K562 (cell line): ENCODE results near the gene NT5C1A. TPM values are rescaled to one million over a fixed set of nuclear protein-coding genes. Genes with fewer than 3 reads are reported as not detected.
A peak's percentile ranks its signal among the peaks of the same experiment; 100 is the strongest.

Experiments used
- ATF3 ChIP-seq, 2 experiments: fragments of 450-650 bp in 1 of 2; sonication (generic) in 1 of 2; formaldehyde crosslinking in 1 of 2; IDR thresholded peaks in 1 of 2; conservative IDR thresholded peaks in 1 of 2; 2 replicates each; pipeline versions ENCODE4 v1.6.1 to v1.8.1; 2016 to 2023; ENCODE audit warnings: mild to moderate bottlenecking in 2 of 2, moderate library complexity in 2 of 2, inconsistent platforms in 1 of 2, missing genetic modification reagents in 1 of 2
- CBFB ChIP-seq: sonication (generic); formaldehyde crosslinking; IDR thresholded peaks from 2 replicates; pipeline ENCODE4 v1.4.0; 2020; ENCODE audit warnings: mild to moderate bottlenecking, missing genetic modification reagents
- ESRRA ChIP-seq: fragments of 450-650 bp; IDR thresholded peaks from 2 replicates; pipeline ENCODE4 v1.6.1; 2014; ENCODE audit warnings: low read depth, mild to moderate bottlenecking, moderate library complexity, borderline replicate concordance
- FOXJ3 ChIP-seq: sonication (generic); formaldehyde crosslinking; IDR thresholded peaks from 2 replicates; pipeline ENCODE4 v1.4.0; 2020; ENCODE audit warnings: mild to moderate bottlenecking, missing genetic modification reagents
- HES1 ChIP-seq: fragments of 450-650 bp; IDR thresholded peaks from 2 replicates; pipeline ENCODE4 v1.6.1; 2016; ENCODE audit warnings: low read depth, mild to moderate bottlenecking, moderate library complexity
- JUN ChIP-seq, 2 experiments: sonication (generic) in 1 of 2; formaldehyde crosslinking in 1 of 2; IDR thresholded peaks; 2 replicates each; pipeline versions ENCODE4 v1.6.1 to v1.8.0; 2012 to 2022; ENCODE audit warnings: borderline replicate concordance in 2 of 2, mild to moderate bottlenecking in 2 of 2, improper control_type of control experiment in 1 of 2, low read depth in 1 of 2, low read length in 1 of 2, missing genetic modification reagents in 1 of 2
- MAZ ChIP-seq, 2 experiments: fragments of 450-650 bp in 1 of 2; sonication (generic) in 1 of 2; formaldehyde crosslinking; IDR thresholded peaks in 1 of 2; conservative IDR thresholded peaks in 1 of 2; 2 replicates each; pipeline versions ENCODE4 v1.4.0 to v1.5.0; 2020; ENCODE audit warnings: mild to moderate bottlenecking in 1 of 2, missing genetic modification reagents in 1 of 2
- NFRKB ChIP-seq: fragments of 450-650 bp; IDR thresholded peaks from 2 replicates; pipeline ENCODE4 v1.6.1; 2016; ENCODE audit warnings: low read depth
- POLR2H ChIP-seq: IDR thresholded peaks from 2 replicates; pipeline ENCODE4 v1.6.1; 2016; ENCODE audit warnings: missing genetic modification characterization, low read depth, mild to moderate bottlenecking, control low read depth, missing compliant biosample characterization, moderate library complexity
- PRMT5 ChIP-seq: sonication (generic); formaldehyde crosslinking; IDR thresholded peaks from 2 replicates; pipeline ENCODE4 v1.5.0; 2020; ENCODE audit warnings: missing genetic modification reagents
- RBFOX2 ChIP-seq: fragments of 200-400 bp; formaldehyde crosslinking; IDR thresholded peaks from 2 replicates; pipeline ENCODE4 v1.6.1; 2017; ENCODE audit warnings: low read depth, mild to moderate bottlenecking, low read length, moderate library complexity
- RBM34 ChIP-seq: fragments of 200-400 bp; formaldehyde crosslinking; IDR thresholded peaks from 2 replicates; pipeline ENCODE4 v1.6.1; 2018; ENCODE audit warnings: low read length, borderline replicate concordance; ENCODE audit not compliant: insufficient read depth
- RFX1 ChIP-seq: fragments of 450-650 bp; IDR thresholded peaks from 2 replicates; pipeline ENCODE4 v1.6.1; 2016; ENCODE audit warnings: mild to moderate bottlenecking, moderate library complexity
- SAP30 ChIP-seq: fragments of 200-600 bp; sonication (generic); IDR thresholded peaks from 2 replicates; pipeline ENCODE4 v1.6.1; 2012; ENCODE audit warnings: borderline replicate concordance, low read depth, mild to moderate bottlenecking, moderate library complexity, low read length, control low read depth, inconsistent platforms; ENCODE audit not compliant: insufficient read depth, poor library complexity, severe bottlenecking
- SNIP1 ChIP-seq: fragments of 450-650 bp; IDR thresholded peaks from 2 replicates; pipeline ENCODE4 v1.7.1; 2017; ENCODE audit warnings: low read depth, mild to moderate bottlenecking
- ZNF24 ChIP-seq: fragments of 450-650 bp; IDR thresholded peaks from 2 replicates; pipeline ENCODE4 v1.6.1; 2016
- ZNF354B ChIP-seq: fragments of 250-450 bp; sonication (Bioruptor Pico); IDR thresholded peaks from 2 replicates; pipeline ENCODE4 v1.4.0; 2020
- polyA plus RNA-seq, 8 experiments: library from polyadenylated mRNA; depleted of rRNA in 4 of 8; stranded (reverse) in 5 of 8; unstranded in 3 of 8; fragments of >200 nt; fragmentation: Nextera tagmentation in 2 of 8; fragmentation: Illumina TruSeq in 1 of 8; extraction: Ambion mirVana in 2 of 8; extraction: Trizol in 1 of 8; gene quantifications; 2 replicates each; pipeline versions ENCODE4 v1.2.1 to v1.2.3, GENCODE V29; 2011 to 2014; ENCODE audit warnings: inconsistent platforms in 1 of 8, missing spikeins in 1 of 8
- total RNA-seq, 7 experiments: library from RNA; depleted of rRNA in 6 of 7; stranded (reverse); fragments of >200 nt in 6 of 7; fragmentation: Illumina TruSeq in 2 of 7; extraction: Trizol in 2 of 7; gene quantifications; 2 replicates each; pipeline versions ENCODE4 v1.2.1 to v1.2.3, GENCODE V29; 2011 to 2021; ENCODE audit warnings: low replicate concordance in 1 of 7
- TF ChIP-seq, protein P1 (sequence below): fragments of 250-450 bp; sonication (Bioruptor Pico); IDR thresholded peaks from 2 replicates; pipeline ENCODE4 v1.8.0; 2021; ENCODE audit warnings: mild to moderate bottlenecking, moderate library complexity
- TF ChIP-seq, protein P2 (sequence below), 3 experiments: IDR thresholded peaks in 2 of 3; conservative IDR thresholded peaks in 1 of 3; 2 replicates each; pipeline ENCODE4 v1.5.1; 2011 to 2012; ENCODE audit warnings: low read length in 3 of 3, mild to moderate bottlenecking in 3 of 3, control low read depth in 2 of 3, improper control_type of control experiment in 1 of 3, inconsistent platforms in 1 of 3, low read depth in 1 of 3, mixed read lengths in 1 of 3, moderate library complexity in 1 of 3; ENCODE audit not compliant: insufficient read depth in 2 of 3

Gene NT5C1A
- total and polyA plus RNA-seq, 9 of the 15 experiments (the other 6 are each of a cell fraction or from before 2014, with no cell fraction given) = not detected

DNA sequence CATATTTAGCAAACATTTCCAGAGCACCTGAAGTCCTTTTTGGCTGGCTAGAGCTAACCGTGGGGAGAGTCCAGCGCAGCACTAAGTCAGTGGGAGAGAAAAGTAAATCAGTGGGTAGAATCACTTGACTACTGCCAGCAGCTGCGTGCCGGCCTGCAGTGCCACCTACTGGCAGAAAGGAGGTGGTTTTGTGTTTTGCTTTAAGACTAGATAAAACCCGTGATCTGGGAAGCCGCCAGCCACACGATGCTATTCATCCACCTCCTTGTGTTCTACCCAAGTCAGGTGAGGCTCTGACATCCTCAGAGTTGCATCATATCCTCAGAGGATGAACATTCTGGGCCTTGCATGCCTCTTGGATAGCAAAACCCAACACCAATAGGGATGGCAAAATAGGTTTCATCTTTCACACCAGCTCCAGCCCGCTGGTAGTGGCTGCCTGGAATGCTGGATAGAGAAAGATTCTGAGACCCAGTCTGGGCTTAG lies 18.3 kb downstream of the NT5C1A start (continued):
- TF ChIP-seq, protein P1, sequence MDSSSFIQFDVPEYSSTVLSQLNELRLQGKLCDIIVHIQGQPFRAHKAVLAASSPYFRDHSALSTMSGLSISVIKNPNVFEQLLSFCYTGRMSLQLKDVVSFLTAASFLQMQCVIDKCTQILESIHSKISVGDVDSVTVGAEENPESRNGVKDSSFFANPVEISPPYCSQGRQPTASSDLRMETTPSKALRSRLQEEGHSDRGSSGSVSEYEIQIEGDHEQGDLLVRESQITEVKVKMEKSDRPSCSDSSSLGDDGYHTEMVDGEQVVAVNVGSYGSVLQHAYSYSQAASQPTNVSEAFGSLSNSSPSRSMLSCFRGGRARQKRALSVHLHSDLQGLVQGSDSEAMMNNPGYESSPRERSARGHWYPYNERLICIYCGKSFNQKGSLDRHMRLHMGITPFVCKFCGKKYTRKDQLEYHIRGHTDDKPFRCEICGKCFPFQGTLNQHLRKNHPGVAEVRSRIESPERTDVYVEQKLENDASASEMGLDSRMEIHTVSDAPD (CRISPR knock-in tag) = no peak
- no peak for TF ChIP-seq FOXJ3 (CRISPR knock-in tag)
- no peak for TF ChIP-seq PRMT5 (CRISPR knock-in tag)
- no peak for TF ChIP-seq NFRKB
- TF ChIP-seq MAZ (CRISPR knock-in tag; conservative IDR thresholded peaks at IDR 0.05 in 1 of 2, IDR thresholded peaks at IDR 0.05 in 1 of 2) = 0 out of 4 replicates have a peak, but pooled peaks of 1 of the 2 experiments have one; percentile 38
- no peak for TF ChIP-seq SNIP1
- TF ChIP-seq JUN (IDR thresholded peaks at IDR 0.05; ENCODE audit: borderline replicate concordance, low read depth, low read length) = 0 out of 2 replicates have a peak, but pooled peaks have one; percentile 39
- no peak for TF ChIP-seq JUN (CRISPR knock-in tag; IDR thresholded peaks at IDR 0.05; ENCODE audit: borderline replicate concordance)
- no peak for TF ChIP-seq HES1
- TF ChIP-seq RBFOX2 = no peak
- no peak for TF ChIP-seq SAP30
- TF ChIP-seq, protein P2, sequence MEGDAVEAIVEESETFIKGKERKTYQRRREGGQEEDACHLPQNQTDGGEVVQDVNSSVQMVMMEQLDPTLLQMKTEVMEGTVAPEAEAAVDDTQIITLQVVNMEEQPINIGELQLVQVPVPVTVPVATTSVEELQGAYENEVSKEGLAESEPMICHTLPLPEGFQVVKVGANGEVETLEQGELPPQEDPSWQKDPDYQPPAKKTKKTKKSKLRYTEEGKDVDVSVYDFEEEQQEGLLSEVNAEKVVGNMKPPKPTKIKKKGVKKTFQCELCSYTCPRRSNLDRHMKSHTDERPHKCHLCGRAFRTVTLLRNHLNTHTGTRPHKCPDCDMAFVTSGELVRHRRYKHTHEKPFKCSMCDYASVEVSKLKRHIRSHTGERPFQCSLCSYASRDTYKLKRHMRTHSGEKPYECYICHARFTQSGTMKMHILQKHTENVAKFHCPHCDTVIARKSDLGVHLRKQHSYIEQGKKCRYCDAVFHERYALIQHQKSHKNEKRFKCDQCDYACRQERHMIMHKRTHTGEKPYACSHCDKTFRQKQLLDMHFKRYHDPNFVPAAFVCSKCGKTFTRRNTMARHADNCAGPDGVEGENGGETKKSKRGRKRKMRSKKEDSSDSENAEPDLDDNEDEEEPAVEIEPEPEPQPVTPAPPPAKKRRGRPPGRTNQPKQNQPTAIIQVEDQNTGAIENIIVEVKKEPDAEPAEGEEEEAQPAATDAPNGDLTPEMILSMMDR (IDR thresholded peaks at IDR 0.05 in 2 of 3, conservative IDR thresholded peaks at IDR 0.05 in 1 of 3; ENCODE audit: insufficient read depth in 2 of 3, low read depth in 1 of 3, low read length in 3 of 3) = peak; percentile 92 to 97 (median 95)
- no peak for TF ChIP-seq CBFB
- TF ChIP-seq POLR2H (tag) = no peak
- TF ChIP-seq ZNF24 = 0 out of 2 replicates have a peak, but pooled peaks have one; percentile 12
- TF ChIP-seq ZNF354B = no peak
- no peak for TF ChIP-seq RBM34
- TF ChIP-seq ATF3 (IDR thresholded peaks at IDR 0.05) = peak; percentile 52
- no peak for TF ChIP-seq ATF3 (CRISPR knock-in tag; conservative IDR thresholded peaks at IDR 0.05)
- TF ChIP-seq ESRRA = peak; percentile 54; the same call in 1 of the 2 replicates
- TF ChIP-seq RFX1 = no peak
